HUES6 (cell line): ENCODE measurements around the gene MEF2D.

Experiments used
- H3K27ac ChIP-seq: 2 replicates; pipeline ENCODE4 v1.7.0; 2013; ENCODE audit warnings: low read depth, mild to moderate bottlenecking, low read length, inconsistent platforms
- H3K27me3 ChIP-seq: 2 replicates; pipeline ENCODE4 v1.6.1; 2013; ENCODE audit warnings: low read length; ENCODE audit not compliant: control insufficient read depth, insufficient read depth
- H3K36me3 ChIP-seq: 2 replicates; pipeline ENCODE4 v1.6.1; 2013; ENCODE audit warnings: low read length; ENCODE audit not compliant: control insufficient read depth, insufficient read depth
- H3K4me1 ChIP-seq: 2 replicates; pipeline ENCODE4 v1.6.1; 2013; ENCODE audit warnings: low read length; ENCODE audit not compliant: control insufficient read depth, insufficient read depth
- H3K4me3 ChIP-seq: 2 replicates; pipeline ENCODE4 v1.5.1; 2013; ENCODE audit warnings: low read depth, low read length
- H3K9ac ChIP-seq: one replicate; pipeline ENCODE4 v1.6.1; 2013; ENCODE audit warnings: mild to moderate bottlenecking, low read length
- H3K9me3 ChIP-seq: 2 replicates; pipeline ENCODE4 v1.6.1; 2013; ENCODE audit warnings: low read depth, low read length; ENCODE audit not compliant: control insufficient read depth, insufficient read depth

The MEF2D gene

GRCh38 chr1:156465747-156466365, 34.7 kb downstream of the MEF2D start:
- Histone ChIP-seq H3K27me3 (no peaks in the 10 kb centered on the region), H3K4me1 (peaks cover 33% of the 10 kb centered on the region), H3K9me3 (no peaks in the 10 kb centered on the region), H3K36me3 (peaks cover 20% of the 10 kb centered on the region), H3K9ac (no peak overlapping the region), H3K4me3 (no peak overlapping the region), H3K27ac (no peak overlapping the region)

- H3K36me3 ChIP-seq, result peaks cover 20% of the 10 kb centered on the region
- no peak overlapping the region for H3K4me3 ChIP-seq
- no peak overlapping the region for H3K27ac ChIP-seq
- H3K4me1 ChIP-seq, result peaks cover 33% of the 10 kb centered on the region
- no peaks in the 10 kb centered on the region for H3K27me3 ChIP-seq
- H3K9me3 ChIP-seq, result no peaks in the 10 kb centered on the region
- H3K9ac ChIP-seq, result no peak overlapping the region
Measured at GRCh38 chr1:156464825-156465452, 35.6 kb downstream of the MEF2D start.

- no peak overlapping the region for H3K4me3 ChIP-seq
- no peak overlapping the region for H3K27ac ChIP-seq
- no peak overlapping the region for H3K9ac ChIP-seq
- H3K36me3 ChIP-seq, result peaks cover 17% of the 10 kb centered on the region
- H3K9me3 ChIP-seq, result no peaks in the 10 kb centered on the region
- H3K4me1 ChIP-seq, result peaks cover 33% of the 10 kb centered on the region
- no peaks in the 10 kb centered on the region for H3K27me3 ChIP-seq
Measured at GRCh38 chr1:156464335-156464734, 36.2 kb downstream of the MEF2D start.

GRCh38 chr1:156463874-156464273, 36.7 kb downstream of the MEF2D start:
- no peaks in the 10 kb centered on the region for H3K9me3 ChIP-seq
- no peak overlapping the region for H3K4me3 ChIP-seq
- H3K36me3 ChIP-seq, result peaks cover 17% of the 10 kb centered on the region
- no peak overlapping the region for H3K27ac ChIP-seq
- H3K9ac ChIP-seq, result no peak overlapping the region
- no peaks in the 10 kb centered on the region for H3K27me3 ChIP-seq
- peaks cover 33% of the 10 kb centered on the region for H3K4me1 ChIP-seq

- H3K27me3 ChIP-seq, result no peaks in the 10 kb centered on the region
- H3K9ac ChIP-seq, result no peak overlapping the region
- H3K36me3 ChIP-seq, result peaks cover 10% of the 10 kb centered on the region
- no peak overlapping the region for H3K4me3 ChIP-seq
- H3K27ac ChIP-seq, result no peak overlapping the region
- H3K9me3 ChIP-seq, result no peaks in the 10 kb centered on the region
- peaks cover 33% of the 10 kb centered on the region for H3K4me1 ChIP-seq
Measured at GRCh38 chr1:156462954-156463795, 37.4 kb downstream of the MEF2D start.

GRCh38 chr1:156461781-156462647, 38.6 kb downstream of the MEF2D start:
- Histone ChIP-seq H3K27ac (no peak overlapping the region), H3K27me3 (no peaks in the 10 kb centered on the region), H3K4me1 (peaks cover 33% of the 10 kb centered on the region), H3K36me3 (0 out of 2 replicates have a peak, but pooled peaks cover 2% of the 10 kb centered on the region), H3K9ac (no peak overlapping the region), H3K4me3 (no peak overlapping the region), H3K9me3 (no peaks in the 10 kb centered on the region)

- Histone ChIP-seq H3K27me3 (no peaks in the 10 kb centered on the region), H3K4me3 (no peak overlapping the region), H3K36me3 (0 out of 2 replicates have a peak, but pooled peaks cover 2% of the 10 kb centered on the region), H3K9me3 (no peaks in the 10 kb centered on the region), H3K4me1 (peaks cover 31% of the 10 kb centered on the region), H3K27ac (no peak overlapping the region), H3K9ac (no peak overlapping the region)
Measured at GRCh38 chr1:156461109-156461508, 39.5 kb downstream of the MEF2D start.

- 0 out of 2 replicates have a peak, but pooled peaks cover 1% of the 10 kb centered on the region for H3K36me3 ChIP-seq
- H3K9me3 ChIP-seq, result no peaks in the 10 kb centered on the region
- H3K27ac ChIP-seq, result no peak overlapping the region
- H3K27me3 ChIP-seq, result no peaks in the 10 kb centered on the region
- H3K4me1 ChIP-seq, result peaks cover 29% of the 10 kb centered on the region
- no peak overlapping the region for H3K9ac ChIP-seq
- no peak overlapping the region for H3K4me3 ChIP-seq
Measured at GRCh38 chr1:156460525-156460924, 40.0 kb downstream of the MEF2D start.

GRCh38 chr1:156458181-156458503, 42.4 kb downstream of the MEF2D start:
- Histone ChIP-seq H3K36me3 (no peaks in the 10 kb centered on the region), H3K9me3 (no peaks in the 10 kb centered on the region), H3K4me3 (no peak overlapping the region), H3K4me1 (peaks cover 10% of the 10 kb centered on the region), H3K9ac (no peak overlapping the region), H3K27ac (no peak overlapping the region), H3K27me3 (no peaks in the 10 kb centered on the region)

- Histone ChIP-seq H3K9me3 (no peaks in the 10 kb centered on the region), H3K4me3 (peak overlapping the region; percentile 79), H3K4me1 (peaks cover 4% of the 10 kb centered on the region; the same call in 1 of the 2 replicates), H3K27ac (peak overlapping the region; percentile 64; the same call in 1 of the 2 replicates), H3K36me3 (no peaks in the 10 kb centered on the region), H3K9ac (peak overlapping the region; percentile 86), H3K27me3 (no peaks in the 10 kb centered on the region)
Measured at GRCh38 chr1:156456625-156457465, 43.7 kb downstream of the MEF2D start.
